Testis (tissue), 2 donors: Measurements from ENCODE around the gene TTLL10.

Experiments
- CTCF ChIP-seq, 3 experiments: fragments of 450-650 bp in 2 of 3; fragments of 200-600 bp in 1 of 3; sonication (generic) in 1 of 3; IDR thresholded peaks; one replicate each; pipeline ENCODE4 v1.5.1; 2016 to 2019; ENCODE audit warnings: antibody characterized with exemption in 3 of 3, mild to moderate bottlenecking in 2 of 3, moderate library complexity in 1 of 3
- POLR2A ChIP-seq: fragments of 450-650 bp; IDR thresholded peaks from one replicate; pipeline ENCODE4 v1.6.1; 2017; ENCODE audit warnings: antibody characterized with exemption, mild to moderate bottlenecking, moderate library complexity

- TF ChIP-seq CTCF (IDR thresholded peaks at IDR 0.05) (no peak), POLR2A (no peak)
Observed at GRCh38 chr1:1168451-1169411, 4.9 kb upstream of the TTLL10 start.
